ENCODE data around the gene TIRAP.

DNA sequence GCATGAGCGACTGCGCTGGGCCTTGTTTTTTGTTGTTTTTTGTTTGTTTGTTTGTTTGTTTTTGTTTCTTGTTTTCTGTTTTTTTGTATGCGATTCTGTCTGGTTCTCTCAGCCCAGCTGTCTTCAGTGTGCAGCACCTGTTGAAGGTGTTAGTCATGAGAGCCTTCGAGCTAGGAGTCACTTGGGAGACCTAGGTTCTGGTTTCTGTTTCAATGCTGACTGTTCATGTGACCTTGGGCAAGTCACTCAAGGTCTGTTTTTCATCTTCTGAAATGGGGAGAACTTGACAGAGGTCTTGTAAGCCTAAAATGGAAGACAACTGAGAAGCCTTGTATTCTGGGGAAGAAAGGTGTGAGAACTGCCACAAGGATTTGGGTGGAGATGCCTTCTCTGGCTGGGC, 22.8 kb downstream of the TIRAP start:
- TF ChIP-seq, protein P1, sequence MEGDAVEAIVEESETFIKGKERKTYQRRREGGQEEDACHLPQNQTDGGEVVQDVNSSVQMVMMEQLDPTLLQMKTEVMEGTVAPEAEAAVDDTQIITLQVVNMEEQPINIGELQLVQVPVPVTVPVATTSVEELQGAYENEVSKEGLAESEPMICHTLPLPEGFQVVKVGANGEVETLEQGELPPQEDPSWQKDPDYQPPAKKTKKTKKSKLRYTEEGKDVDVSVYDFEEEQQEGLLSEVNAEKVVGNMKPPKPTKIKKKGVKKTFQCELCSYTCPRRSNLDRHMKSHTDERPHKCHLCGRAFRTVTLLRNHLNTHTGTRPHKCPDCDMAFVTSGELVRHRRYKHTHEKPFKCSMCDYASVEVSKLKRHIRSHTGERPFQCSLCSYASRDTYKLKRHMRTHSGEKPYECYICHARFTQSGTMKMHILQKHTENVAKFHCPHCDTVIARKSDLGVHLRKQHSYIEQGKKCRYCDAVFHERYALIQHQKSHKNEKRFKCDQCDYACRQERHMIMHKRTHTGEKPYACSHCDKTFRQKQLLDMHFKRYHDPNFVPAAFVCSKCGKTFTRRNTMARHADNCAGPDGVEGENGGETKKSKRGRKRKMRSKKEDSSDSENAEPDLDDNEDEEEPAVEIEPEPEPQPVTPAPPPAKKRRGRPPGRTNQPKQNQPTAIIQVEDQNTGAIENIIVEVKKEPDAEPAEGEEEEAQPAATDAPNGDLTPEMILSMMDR (IDR thresholded peaks at IDR 0.05): no peak
- TF ChIP-seq POLR2A (IDR thresholded peaks at IDR 0.05): no peak
